ENCODE results near the gene CDC42EP2.

GRCh38 chr11:65290448-65291165 lies 24.1 kb upstream of the CDC42EP2 start:
- TF ChIP-seq CTCF (IDR thresholded peaks at IDR 0.05; ENCODE audit: low read depth, low read length, poor library complexity, severe bottlenecking), result no peak
- TF ChIP-seq EZH2phosphoT487 (IDR thresholded peaks at IDR 0.05; ENCODE audit: borderline replicate concordance, low read length), result no peak

All from DOHH2 (cell line).